GOT3 (cell line): Measurements from ENCODE around the gene RPS6KA3.
"Not testable (repeated sequence)": the region's sequence is repeated elsewhere in the genome, so short reads cannot be mapped to it uniquely, and the experiment has no call there.

Experiments used
- DNase-seq: peaks from one replicate; lab custom pipeline; 2025; ENCODE audit warnings: mixed read lengths; lab: John Stamatoyannopoulos, UW

RPS6KA3 gene

DNA sequence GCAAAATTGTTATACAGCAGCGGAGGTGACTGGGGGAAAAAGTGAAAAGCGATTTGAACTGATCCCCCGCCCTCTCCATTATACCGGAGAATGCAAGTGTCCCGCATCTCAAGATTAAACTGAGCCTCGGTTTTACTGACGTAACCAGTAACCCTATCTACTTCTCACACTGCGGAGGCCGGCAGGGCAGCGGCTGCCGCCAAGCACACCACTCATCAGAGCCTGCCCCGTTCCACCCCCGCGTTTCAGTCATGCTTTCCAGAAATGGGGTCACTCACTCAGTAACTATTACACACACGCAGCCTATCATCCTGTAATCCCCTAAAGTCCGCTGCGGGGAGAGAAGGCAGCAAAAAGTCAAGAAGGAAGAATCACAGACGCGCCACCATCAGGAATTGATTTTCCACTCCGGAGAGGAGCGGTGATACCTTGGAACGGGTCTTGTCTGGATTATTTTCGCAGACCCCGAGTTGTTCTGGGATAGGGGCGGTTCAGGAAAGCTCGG is 1.4 kb downstream of the RPS6KA3 start:
- DNase-seq, result peak; percentile 39

DNA sequence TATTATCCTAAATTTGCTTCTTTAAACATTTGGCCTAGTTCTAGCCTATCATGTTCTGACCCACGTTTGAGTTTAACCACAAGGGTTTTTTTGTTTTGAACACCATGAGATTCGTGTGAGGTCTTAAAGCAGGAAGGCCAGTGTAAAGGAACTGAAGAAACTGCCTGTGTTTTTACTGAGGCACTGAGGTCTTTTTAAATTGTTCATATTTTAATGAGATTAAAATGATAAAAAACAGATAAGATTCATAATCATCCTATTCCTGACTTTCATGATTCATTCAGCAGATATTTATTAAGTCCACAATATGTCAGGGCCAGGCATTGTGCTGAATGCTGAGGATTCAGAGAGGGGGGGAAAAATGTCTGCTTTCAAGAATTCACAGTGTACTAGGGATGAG is 3.2 kb downstream of the RPS6KA3 start:
- DNase-seq, result no peak

DNA sequence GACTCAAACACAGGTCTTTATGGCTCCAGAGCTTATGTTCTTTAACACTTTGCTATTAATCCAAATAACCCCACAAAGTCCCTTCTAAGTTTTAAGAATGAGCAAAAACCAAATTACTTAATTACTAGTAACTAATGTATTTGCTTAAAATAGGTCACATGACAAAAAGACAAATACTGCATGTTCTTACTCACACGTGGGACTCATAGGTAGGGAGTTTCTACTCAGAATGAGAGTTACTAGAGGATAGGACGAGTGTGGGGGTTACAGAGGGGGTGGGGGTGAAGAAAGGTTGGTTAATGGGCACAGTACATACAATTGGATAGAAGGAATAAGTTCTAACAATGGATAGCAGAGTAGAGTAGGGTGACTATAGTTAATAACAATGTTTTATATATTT is 5.8 kb downstream of the RPS6KA3 start:
- no peak for DNase-seq

DNA sequence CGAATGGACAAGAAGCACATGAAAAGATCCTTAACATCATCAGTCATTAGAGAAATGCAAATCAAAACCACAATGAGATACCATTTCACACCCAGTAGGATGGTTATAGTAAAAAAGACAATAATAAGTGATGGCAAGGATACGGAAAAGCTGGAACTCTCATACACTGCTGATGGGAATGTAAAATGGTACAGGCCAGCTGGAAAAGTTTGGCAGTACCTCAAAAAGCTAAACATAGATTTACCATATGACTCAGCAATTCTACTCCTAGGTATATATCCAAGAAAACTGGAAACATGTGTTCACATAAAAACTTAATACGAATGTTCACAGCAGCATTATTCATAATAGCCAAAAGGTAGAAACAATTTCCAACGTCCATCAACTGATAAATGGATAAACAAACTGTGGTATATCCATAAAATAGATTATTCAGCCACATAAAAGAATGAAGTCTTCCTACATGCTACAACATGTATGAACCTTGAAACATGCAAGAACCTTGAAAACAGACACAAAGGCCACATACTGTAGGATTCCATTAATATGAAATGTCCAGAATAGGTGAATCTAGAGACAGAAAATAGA is 11.9 kb downstream of the RPS6KA3 start:
- DNase-seq, result no peak

DNA sequence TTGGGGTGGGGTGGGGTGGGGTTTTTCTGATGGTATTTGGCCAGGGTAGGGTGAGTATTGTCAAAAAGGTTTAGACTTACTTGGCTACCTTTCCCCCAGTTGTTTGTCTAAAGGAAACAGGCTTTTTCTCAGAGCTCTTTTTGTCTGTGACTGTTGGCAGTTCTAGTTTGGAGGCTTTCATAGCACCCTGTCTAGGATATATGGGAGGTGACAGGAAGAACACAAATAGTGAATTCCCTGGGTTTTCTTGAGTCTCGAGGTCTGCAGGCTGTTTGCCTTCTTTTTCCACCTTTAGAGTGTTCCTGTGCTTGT is 13.5 kb downstream of the RPS6KA3 start:
- DNase-seq, result no peak

DNA sequence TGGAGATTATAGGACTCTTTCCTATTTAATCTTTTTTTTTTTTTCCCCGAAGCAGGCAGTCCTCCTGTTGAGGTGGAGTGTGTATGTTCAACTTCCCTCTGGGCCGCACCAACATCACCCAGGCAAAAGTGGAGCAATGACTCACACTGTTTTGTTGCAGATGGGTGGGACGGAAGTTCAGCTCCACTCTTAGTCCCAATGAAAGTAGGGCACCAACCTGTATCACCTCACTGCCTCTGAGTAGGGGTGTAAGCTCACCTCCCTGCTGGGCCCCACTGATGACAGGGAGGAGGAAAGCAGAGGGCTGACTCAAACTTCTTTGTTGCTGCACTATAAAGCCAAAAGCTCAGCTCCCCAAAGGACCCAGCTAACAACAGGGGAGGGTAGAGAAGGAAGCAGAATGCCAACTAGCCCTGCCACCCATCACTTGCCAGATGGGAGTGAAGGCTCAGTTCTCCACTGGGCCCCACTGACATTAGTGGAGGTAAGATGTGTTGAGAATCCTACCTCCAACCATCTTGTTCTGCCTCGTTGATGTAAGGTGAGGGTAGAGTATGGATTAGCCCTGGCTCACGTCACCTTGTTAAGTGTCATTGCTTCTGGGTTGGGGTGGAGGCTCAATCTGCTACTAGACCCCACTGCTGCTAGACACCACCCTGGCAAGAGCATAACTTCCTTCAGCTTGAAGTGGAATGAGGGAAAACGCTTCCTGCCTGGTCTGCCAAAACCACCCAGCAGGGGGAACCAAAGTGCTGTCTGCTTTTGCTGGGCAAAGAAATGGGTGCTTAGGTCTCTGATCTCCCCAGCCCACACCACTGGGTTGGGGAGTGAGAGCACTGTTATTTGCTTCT is 14.1 kb downstream of the RPS6KA3 start:
- peak; percentile 17 for DNase-seq

DNA sequence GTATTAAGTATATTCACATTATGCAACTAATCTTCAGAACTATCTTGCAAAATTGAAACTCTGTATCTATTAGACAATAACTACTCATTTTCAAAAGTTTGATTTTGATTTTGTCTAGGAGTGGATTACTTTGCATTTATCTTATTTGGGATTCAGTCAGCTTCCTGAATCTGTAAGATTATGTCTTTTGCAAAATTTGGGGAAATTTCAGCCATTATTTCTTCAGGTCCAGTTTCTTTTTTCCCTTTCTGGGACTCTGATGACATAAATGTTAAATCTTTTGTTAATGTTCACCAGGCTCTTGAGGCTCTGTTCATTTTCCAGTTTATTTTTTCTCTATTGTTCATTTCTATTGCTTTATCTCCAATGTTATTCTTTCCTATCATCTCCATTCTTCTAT is 15.0 kb downstream of the RPS6KA3 start:
- no peak for DNase-seq

DNA sequence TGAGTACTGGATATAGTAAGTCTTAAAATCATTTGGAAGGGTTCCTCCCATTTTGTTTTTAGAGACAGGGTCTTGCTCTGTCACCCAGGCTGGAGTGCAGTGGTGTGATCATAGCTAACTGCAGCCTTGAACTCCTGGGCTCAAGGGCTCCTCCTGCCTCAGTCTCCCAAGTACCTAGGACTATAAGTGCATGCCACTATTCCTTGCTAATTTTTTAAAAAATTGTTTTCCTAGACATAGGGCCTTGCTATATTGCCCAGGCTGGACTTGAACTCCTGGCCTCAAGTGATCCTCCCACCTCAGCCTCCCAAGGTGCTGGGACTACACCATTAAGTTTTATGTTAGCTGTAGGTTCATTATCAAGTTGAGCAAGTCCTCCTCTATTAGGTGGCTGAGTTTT is 16.6 kb downstream of the RPS6KA3 start:
- not testable (repeated sequence) for DNase-seq

DNA sequence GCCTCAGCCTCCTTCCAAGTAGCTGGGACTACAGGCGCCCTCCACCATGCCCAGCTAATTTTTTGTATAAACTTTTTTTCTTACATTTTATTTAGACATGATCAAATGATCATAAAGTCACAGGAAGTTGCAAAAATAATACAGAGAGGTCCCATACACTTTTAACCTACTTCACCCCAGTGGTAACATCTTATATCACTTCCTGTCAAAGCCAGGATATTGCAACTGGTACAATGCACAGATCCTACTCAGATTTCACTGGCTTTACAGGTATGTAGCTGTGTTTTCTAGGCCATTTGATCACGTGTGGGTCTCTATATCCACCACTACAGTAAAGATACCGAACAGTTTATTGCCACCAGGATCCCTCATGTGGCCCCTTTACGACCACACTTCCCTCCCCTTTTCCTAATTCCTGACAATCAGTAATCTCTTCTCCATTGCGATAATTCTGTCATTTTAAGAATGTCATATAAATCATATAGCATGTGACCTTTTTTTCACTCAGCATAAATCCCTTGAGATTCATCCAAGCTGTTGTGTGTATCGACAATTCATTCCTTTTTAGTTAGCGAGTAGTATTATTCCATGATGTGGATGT is 18.0 kb downstream of the RPS6KA3 start:
- DNase-seq, result no peak

DNA sequence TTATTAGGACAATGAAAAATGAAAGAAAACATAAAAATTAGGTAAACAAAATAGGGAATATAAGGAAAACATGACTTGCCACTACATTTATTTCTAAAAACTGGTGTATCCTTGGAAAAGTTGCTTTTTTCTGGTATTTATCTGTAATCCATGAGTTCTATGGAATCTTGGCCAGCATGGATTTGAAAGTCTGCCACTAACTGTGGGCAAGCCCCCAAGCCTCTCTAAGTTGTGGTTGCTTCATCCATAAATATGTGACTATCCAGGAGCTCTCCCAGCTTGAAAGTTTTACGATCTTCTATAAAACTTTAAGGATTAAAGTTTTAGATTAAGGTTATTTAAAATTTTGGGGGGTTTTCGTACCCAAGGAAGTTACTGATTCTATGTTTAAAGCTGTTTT is 21.8 kb downstream of the RPS6KA3 start:
- no peak for DNase-seq

DNA sequence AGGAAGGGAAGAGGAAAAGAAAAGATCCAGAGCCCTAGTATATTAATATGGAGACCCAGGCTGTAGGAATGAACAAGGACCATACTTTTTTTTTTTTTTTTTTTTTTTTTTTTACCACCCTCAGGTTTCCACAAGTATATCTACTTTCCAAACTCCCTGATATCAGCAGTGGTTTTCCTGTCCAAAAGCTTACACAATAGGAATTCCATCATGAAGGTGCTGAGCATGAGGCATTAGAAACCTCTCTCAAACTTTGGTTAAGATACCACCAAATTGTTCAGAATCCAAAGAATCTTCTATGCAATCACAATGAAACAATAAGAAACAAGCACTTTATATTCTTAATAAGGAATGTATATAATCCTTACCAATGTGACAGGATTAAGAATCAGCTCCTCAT is 26.5 kb downstream of the RPS6KA3 start:
- DNase-seq, result no peak

DNA sequence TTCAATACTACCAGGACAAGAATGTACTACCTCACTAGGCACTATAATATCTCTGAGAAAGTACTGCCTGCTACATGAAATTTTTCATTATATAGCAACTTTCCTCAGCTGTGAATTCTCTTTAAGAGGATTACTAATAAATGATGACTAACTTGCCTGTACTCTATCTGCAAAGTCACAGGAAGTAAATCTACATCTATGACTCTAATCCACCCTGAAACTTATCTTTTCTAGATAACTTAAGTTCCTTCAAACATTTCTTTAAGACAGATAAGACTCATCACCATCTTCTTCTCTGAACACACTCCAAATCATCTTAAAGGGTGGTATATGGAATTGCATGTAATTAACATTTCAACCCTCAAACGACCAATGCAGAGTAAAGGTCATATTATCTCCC is 28.8 kb downstream of the RPS6KA3 start:
- DNase-seq, result no peak

DNA sequence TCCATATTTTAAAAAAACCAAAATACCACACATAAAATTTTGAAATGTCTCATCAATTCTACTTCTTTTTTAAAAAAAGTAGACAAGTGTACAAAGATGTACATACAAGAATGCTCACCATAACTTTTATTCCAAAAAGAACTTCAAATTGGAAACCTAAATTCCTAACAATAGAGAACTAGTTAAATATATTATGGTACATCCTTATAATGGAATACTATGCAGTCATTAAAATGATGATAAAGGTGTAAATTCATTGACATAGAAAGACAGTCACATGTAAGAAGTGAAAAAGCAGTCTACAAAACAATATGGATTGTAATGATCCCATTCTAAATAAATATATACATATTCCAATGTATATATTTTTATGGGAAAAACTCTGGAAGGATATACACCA is 31.0 kb downstream of the RPS6KA3 start:
- DNase-seq, result no peak

DNA sequence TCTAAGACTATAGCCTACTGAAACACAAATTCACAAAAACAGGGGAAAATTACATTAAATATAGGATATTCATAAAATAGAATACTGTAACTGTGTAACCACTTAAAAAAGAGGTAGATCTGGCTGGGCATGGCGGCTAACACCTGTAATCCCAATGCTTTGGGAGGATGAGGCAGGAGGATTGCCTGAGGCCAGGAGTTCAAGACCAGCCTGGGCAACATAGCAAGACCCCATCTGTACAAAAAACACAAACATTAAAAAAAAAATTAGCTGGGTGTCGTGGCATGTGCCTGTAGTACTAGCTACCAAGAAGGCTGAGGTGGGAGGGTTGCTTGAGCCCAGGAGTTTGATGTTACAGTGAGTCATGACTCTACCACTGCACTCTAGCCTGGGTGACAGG is 33.4 kb downstream of the RPS6KA3 start:
- DNase-seq, result no peak

DNA sequence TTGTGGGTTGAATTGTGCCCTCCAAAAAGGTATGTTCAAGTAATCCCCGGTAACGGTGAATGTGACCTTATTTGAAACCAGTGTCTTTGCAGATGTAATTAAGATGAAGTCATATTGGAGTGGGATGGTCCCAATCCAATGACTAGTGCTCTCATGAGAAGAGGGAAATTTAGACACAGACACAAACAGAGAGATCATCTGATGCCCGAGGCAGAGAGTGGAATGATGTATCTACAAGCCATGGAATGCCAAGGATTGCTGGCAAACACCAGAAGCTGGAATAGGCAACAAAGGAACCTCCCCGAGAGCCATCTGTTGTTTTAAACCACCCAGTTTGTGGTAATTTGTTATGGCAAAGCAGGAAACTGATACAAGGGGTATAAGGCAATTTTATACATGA is 35.1 kb downstream of the RPS6KA3 start:
- no peak for DNase-seq

DNA sequence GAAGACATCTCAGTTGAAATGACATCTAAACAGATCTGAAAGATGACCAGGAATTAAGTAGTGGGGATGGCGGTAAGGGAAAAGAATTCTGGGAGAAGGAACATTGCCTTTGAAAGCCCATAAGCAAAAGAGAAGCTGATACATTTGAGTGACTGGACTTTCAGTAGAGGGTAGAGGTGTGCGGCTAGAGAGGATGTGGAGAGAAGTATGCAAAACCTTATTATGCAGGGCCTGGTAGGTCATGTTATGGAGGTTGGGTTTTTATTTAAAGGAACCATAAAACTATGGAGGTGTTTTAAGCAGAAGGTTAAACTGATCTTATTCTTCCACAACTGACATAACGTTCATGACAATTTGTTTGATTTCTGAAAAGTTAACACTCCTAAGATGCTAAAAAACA is 36.3 kb downstream of the RPS6KA3 start:
- no peak for DNase-seq

DNA sequence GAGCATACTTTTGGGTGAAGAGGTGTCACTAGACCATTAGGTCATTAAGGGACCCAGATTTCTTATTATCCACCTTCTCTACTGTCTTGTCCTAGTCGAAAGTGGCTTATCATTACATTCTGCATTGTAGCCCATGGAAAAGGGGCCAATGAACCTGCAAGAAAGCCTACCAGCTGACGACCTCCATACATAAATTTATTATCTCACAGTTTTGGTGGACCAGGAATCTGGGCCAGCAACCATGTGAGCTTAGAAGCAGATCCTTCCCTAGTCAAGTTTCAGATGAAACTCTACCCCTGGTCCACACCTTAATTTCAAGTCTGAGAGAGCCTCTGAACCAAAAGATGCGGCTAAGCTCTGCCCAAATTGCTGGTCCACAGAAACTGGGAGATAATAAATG is 37.6 kb downstream of the RPS6KA3 start:
- no peak for DNase-seq

DNA sequence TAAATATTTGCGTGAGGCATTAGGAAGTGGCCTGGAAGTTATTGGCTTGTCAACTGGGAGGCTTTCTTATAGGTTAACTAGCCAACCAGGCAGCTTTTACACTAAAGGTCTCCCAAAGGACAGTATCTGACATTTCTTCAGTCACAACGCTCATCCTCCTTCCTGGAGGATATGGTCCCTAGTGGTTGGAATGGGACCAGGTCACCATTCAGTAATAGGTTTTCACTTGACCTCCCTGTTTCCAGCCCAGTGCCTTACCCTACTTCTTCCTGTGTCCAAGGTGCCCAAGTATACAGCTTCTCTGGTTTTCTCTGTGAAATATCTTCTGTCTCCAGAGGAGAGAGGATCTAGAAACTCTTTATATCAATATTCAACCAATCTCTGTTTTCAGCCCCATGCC is 38.5 kb downstream of the RPS6KA3 start:
- no peak for DNase-seq

DNA sequence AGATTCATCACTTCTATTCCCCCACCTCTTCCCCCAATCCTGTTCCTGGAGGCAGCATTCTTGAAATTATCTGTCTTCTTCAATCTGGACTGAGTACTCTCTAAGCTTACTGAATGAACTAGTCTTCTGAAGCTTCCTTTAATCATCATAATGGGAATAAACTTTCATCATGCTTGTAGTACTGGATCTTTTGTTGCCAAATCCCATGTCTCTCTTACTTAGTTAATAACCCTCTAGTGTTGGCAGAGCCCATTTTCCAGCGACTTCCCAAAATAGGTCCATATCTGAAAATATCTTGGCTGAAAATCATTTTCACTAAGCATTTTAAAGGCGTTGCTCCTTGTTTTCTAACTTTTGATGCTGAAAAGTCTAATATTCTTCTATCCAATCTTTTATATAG is 39.6 kb downstream of the RPS6KA3 start:
- no peak for DNase-seq

DNA sequence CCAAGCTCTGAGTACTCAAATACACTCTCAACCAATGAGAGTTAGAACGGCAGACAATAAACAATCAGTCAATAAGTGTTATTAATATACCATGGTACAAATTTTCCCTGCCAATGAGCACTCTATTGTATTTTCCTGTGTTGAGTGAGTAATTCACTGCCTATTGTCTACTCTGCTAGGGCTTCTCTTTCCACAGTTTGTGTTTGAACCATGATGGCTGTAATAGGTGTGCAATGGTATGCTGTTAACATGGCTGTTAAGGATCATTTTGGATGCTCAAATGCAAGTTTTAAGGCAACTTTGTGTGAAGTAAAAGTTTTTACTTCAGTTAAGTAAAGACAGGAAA is 41.2 kb downstream of the RPS6KA3 start:
- no peak for DNase-seq

DNA sequence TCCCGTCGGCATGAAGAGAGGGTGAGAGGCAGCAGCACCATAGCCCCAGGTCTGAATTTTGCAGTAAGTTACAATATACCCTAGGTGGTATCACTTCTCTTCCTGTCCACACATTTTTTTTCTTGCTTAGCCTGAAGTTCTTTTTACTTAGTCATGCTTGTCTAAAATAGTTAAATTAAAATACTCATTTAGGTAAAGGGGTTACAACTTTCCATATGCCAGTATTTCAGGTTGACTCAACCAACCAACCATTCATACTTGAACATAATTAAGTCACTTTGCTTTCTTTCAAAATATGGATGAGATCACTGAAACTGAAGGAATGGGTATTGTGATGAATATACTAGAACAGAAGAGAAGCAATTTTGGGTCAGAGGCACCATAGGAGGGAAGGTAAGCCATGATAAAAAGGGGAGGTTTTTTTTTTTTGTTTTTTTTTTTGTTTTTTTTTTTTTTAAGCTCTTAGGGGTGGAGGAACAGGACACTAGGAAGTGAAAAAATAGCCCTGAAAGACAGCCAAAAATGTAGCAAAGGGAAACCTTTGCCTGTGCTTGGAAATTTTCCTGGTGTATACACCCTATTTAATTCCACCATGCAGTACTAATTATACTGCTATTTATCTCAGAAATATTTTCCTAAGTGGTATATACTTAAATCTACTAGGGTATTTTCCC is 41.8 kb downstream of the RPS6KA3 start:
- DNase-seq, result no peak

DNA sequence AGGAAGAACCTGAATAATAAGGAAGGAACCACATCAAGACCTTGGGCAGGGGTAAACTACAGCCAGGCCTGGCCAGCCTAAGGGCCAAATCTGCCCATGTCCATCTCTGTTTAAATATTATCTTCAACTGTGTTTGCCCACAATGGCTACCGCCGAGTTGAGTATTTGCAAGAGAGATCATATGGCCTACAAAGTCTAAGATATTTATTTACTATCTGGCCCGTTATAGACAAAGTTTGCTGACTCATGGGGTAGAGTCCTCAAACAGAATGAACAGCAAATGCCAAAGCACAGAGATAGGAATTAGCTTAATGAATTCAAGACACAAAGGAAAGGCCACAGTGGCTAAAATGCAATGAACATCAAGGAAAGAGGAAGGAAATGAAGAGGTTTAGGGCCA is 44.8 kb downstream of the RPS6KA3 start:
- DNase-seq, result no peak
